ENCODE results near the gene ZNF827.

Gene ZNF827

DNA sequence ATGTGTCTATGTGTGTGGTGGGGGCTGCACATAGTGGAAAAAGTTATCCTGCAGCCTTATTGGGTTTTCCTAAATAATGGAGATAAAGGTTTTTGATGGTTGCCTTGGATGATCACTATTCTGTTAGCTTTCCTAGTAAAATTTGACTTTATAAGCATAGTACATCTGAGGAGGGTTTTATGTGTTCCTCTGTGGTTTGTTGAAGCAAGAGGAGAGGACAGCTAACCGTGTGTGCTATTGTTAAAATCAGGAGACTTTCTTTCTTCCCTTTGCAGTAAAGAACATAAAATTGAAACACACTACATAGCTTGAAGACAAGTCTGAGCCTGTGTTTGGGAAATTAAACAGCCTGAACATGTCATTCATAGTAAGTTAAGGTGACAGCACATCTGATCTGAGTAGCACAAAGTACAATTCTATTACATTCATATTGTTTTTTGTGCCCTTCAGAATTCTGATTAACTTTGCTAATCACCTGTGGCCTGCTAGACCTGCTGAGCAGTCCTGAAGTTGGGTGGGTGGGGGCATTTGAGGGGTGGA, 221.9 kb downstream of the ZNF827 start:
- no peak for DNase-seq (ENCODE audit: low read depth, low spot score)

DNA sequence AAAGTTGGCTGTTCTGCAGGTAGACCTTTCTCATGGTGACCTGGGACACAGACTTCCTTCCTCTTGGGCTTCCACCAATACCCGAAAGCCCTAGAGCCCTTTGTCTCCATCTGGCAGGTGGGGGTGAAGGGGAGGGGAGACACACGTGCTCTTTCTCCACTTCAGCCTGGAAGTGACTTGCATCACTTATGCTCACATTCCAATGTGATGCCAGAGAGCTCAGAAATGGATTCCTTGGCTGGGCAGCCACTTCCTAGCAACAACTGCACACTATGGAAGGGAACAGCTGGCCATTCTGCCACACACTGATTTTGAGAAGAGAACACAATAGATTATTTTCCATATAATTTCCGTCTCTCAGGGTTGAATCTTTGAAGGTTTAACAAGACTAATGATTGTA, 222.4 kb downstream of the ZNF827 start:
- no peak for DNase-seq (ENCODE audit: low read depth, low spot score)

DNA sequence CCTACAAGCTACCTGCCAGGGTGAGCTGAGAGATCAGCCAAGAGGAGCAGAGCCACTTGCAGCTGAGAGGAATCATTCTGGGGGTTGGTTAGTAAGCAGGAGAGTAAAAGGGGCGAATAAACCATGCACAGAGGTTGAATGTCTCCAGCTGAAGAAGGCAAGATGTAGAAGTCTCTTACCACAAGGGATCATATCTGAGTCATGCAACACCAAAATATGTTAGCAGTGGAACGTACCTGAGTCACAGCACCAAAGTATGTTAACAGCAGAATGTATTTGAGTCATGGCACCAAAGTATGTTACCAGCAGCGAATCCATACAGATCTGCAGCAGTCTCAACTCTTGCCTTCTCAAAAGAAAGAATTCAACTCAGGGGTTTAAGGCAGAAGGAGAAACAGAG, 228.8 kb downstream of the ZNF827 start:
- no peak for DNase-seq (ENCODE audit: low read depth, low spot score)

DNA sequence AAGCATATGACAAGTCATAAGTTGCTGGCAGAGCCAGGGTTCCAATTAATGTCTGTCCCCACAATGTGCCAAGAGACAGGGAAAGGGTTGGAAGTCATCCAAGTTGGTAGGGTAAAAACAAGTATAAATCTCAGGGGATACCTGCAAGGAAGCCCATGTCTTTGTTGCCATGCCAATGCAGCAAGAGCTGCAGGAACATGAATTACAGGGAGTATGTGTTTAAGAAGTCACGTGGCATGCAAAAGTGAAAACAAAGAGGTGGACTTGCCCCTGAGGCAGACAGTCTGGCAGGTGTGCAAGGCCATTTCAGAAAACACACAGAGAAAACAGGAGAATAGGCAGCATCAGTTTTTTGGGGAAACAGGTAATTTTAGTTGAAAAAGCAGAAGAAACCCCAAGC, 229.3 kb downstream of the ZNF827 start:
- no peak for DNase-seq (ENCODE audit: low read depth, low spot score)
